Caco-2 (cell line): ENCODE data around the gene TP53I13. TPM values are rescaled to one million over a fixed set of nuclear protein-coding genes. Genes with fewer than 3 reads are reported as not detected.

Source experiments
- BruUV-seq: library from RNA; stranded (reverse); fragments of 400-500 nt; replicated peaks from 2 replicates; lab custom pipeline; 2021; lab: Mats Ljungman, UMichigan
- CTCF ChIA-PET: fragments of 300-600 bp; sonication (Branson Sonifier 250); formaldehyde crosslinking; loops from one replicate; lab custom pipeline; 2022; ENCODE audit warnings: antibody characterized with exemption; lab: Charles Lee
- POLR2A ChIA-PET: fragments of 300-600 bp; sonication (Branson Sonifier 250); formaldehyde crosslinking; loops from one replicate; lab custom pipeline; 2022; ENCODE audit warnings: antibody characterized with exemption; lab: Charles Lee
- DNase-seq, 2 experiments: peaks; one replicate each; pipeline versions ENCODE4 v3.0.0 to v3.0.0-alpha.2; 2020 to 2022
- H3K27me3 ChIP-seq: replicated peaks from 2 replicates; pipeline ENCODE4 v1.6.0; 2011; ENCODE audit warnings: low read length; ENCODE audit not compliant: control insufficient read depth, insufficient read depth
- H3K36me3 ChIP-seq: 2 replicates; pipeline ENCODE4 v1.5.1; 2011; ENCODE audit warnings: low read length; ENCODE audit not compliant: control insufficient read depth, insufficient read depth
- H3K4me1 ChIP-seq: fragments of 250-450 bp; sonication (Bioruptor Pico); 2 replicates; pipeline ENCODE4 v1.5.1; 2020; ENCODE audit warnings: mild to moderate bottlenecking
- H3K4me3 ChIP-seq: 2 replicates; pipeline ENCODE4 v1.5.1; 2011; ENCODE audit warnings: low read depth, mild to moderate bottlenecking, control low read depth, low read length
- H3K9me3 ChIP-seq: fragments of 250-450 bp; sonication (Bioruptor Pico); 2 replicates; pipeline ENCODE4 v1.5.1; 2020; ENCODE audit warnings: mild to moderate bottlenecking, moderate library complexity
- H3K27ac Mint-ChIP-seq: one replicate; pipeline ENCODE4 v1.8.0; 2022; ENCODE audit warnings: mixed read lengths; ENCODE audit not compliant: unreplicated experiment
- H3K27me3 Mint-ChIP-seq: one replicate; pipeline ENCODE4 v1.8.0; 2022; ENCODE audit warnings: mixed read lengths; ENCODE audit not compliant: insufficient read depth, unreplicated experiment
- H3K36me3 Mint-ChIP-seq: one replicate; pipeline ENCODE4 v1.8.0; 2022; ENCODE audit warnings: mild to moderate bottlenecking, mixed read lengths; ENCODE audit not compliant: insufficient read depth, unreplicated experiment
- H3K4me1 Mint-ChIP-seq: one replicate; pipeline ENCODE4 v1.8.0; 2022; ENCODE audit warnings: low read depth, mixed read lengths; ENCODE audit not compliant: unreplicated experiment
- H3K4me3 Mint-ChIP-seq: one replicate; pipeline ENCODE4 v1.8.0; 2022; ENCODE audit warnings: mild to moderate bottlenecking, moderate library complexity, mixed read lengths; ENCODE audit not compliant: unreplicated experiment
- H3K9me3 Mint-ChIP-seq: one replicate; pipeline ENCODE4 v1.8.0; 2022; ENCODE audit warnings: mixed read lengths; ENCODE audit not compliant: unreplicated experiment
- intact Hi-C: fragments of 100-400 bp; cut with micrococcal nuclease; formaldehyde crosslinking; loops from one replicate; pipeline ENCODE4 v1.10.0; 2022; ENCODE audit not compliant: unreplicated experiment
- total RNA-seq: library from RNA; stranded (reverse); gene quantifications from 2 replicates; pipeline ENCODE4 v1.2.3, GENCODE V29; 2022
- TF ChIP-seq, protein P1 (sequence below), 2 experiments: fragments of 200-600 bp in 1 of 2; IDR thresholded peaks; 1 replicate in 1 of 2; 2 replicates in 1 of 2; pipeline versions ENCODE4 v1.5.1 to v1.8.0; 2011 to 2022; ENCODE audit warnings: antibody characterized with exemption in 1 of 2, control low read depth in 1 of 2, inconsistent platforms in 1 of 2, low read depth in 1 of 2, low read length in 1 of 2, mild to moderate bottlenecking in 1 of 2, moderate library complexity in 1 of 2; ENCODE audit not compliant: insufficient read depth in 1 of 2, severe bottlenecking in 1 of 2, unreplicated experiment in 1 of 2

Gene TP53I13
- total RNA-seq, 1 experiment from 2014 or later = 49.2 TPM

GRCh38 chr17:29619251-29619650 lies 50.8 kb downstream of the TP53I13 start:
- intact Hi-C loops = loop anchor here (5.0 kb wide), 1 partner anchor 158 kb away; no protein-coding TSS in a partner anchor
- H3K4me1 Mint-ChIP-seq = peaks cover 16% of the 10 kb centered on the region
- H3K27me3 ChIP-seq = peaks cover 8% of the 10 kb centered on the region
- H3K4me1 ChIP-seq = peaks cover 27% of the 10 kb centered on the region
- no peak overlapping the region for H3K27ac Mint-ChIP-seq
- H3K27me3 Mint-ChIP-seq = peaks cover 5% of the 10 kb centered on the region
- TF ChIP-seq, protein P1, sequence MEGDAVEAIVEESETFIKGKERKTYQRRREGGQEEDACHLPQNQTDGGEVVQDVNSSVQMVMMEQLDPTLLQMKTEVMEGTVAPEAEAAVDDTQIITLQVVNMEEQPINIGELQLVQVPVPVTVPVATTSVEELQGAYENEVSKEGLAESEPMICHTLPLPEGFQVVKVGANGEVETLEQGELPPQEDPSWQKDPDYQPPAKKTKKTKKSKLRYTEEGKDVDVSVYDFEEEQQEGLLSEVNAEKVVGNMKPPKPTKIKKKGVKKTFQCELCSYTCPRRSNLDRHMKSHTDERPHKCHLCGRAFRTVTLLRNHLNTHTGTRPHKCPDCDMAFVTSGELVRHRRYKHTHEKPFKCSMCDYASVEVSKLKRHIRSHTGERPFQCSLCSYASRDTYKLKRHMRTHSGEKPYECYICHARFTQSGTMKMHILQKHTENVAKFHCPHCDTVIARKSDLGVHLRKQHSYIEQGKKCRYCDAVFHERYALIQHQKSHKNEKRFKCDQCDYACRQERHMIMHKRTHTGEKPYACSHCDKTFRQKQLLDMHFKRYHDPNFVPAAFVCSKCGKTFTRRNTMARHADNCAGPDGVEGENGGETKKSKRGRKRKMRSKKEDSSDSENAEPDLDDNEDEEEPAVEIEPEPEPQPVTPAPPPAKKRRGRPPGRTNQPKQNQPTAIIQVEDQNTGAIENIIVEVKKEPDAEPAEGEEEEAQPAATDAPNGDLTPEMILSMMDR (IDR thresholded peaks at IDR 0.05; ENCODE audit: insufficient read depth in 1 of 2, low read depth in 1 of 2, low read length in 1 of 2, severe bottlenecking in 1 of 2, unreplicated experiment in 1 of 2) = peak in 1 of 2 experiments; percentile 15
- peaks cover 6% of the 10 kb centered on the region for H3K36me3 Mint-ChIP-seq
- H3K9me3 ChIP-seq = no peaks in the 10 kb centered on the region
- H3K4me3 Mint-ChIP-seq = no peak overlapping the region
- CTCF ChIA-PET = interaction anchor here (5.2 kb wide), 1 partner anchor 27 kb away, joined by 69 read pairs; the partner anchor contains the start of gene ANKRD13B
- BruUV-seq = no TSS peak
- H3K9me3 Mint-ChIP-seq = no peaks in the 10 kb centered on the region
- no peak overlapping the region for H3K4me3 ChIP-seq
- H3K36me3 ChIP-seq = no peaks in the 10 kb centered on the region
- POLR2A ChIA-PET = no interaction called here
- DNase-seq = no peak

DNA sequence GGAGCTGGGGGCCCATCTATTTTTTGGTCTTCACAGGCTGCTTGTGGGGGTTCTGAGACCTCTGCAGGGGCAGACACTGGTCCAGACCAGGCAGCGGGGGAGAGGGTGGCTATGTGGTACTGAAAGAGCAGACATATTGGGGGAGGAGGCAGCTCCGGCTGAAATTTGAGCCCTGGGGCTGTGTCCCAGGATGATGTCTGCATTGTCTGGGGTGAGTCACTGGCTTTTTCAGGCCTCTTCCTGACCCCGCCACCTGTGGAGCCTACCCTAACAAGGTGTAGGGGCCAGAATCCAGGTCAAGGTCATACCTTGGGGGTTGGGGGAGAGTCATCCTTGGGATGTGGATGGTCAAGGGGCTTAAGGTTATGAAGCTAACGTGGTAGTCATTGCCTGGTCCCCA lies 51.8 kb downstream of the TP53I13 start:
- POLR2A ChIA-PET = no interaction called here
- peaks cover 5% of the 10 kb centered on the region for H3K27me3 Mint-ChIP-seq

GRCh38 chr17:29620779-29621500 lies 52.4 kb downstream of the TP53I13 start:
- ChIA-PET POLR2A (no interaction called here), CTCF (no interaction called here)
- Mint-ChIP-seq H3K4me1 (peaks cover 16% of the 10 kb centered on the region), H3K27me3 (peaks cover 5% of the 10 kb centered on the region), H3K27ac (no peak overlapping the region), H3K36me3 (peaks cover 10% of the 10 kb centered on the region), H3K4me3 (peak overlapping the region; percentile 10), H3K9me3 (no peaks in the 10 kb centered on the region)
- Histone ChIP-seq H3K9me3 (no peaks in the 10 kb centered on the region), H3K36me3 (no peaks in the 10 kb centered on the region), H3K4me1 (peaks cover 22% of the 10 kb centered on the region), H3K4me3 (no peak overlapping the region), H3K27me3 (peaks cover 8% of the 10 kb centered on the region)
- TF ChIP-seq, protein P1 (IDR thresholded peaks at IDR 0.05; ENCODE audit: insufficient read depth in 1 of 2, low read depth in 1 of 2, low read length in 1 of 2, severe bottlenecking in 1 of 2, unreplicated experiment in 1 of 2) = no peak
- BruUV-seq = no TSS peak
- no peak for DNase-seq
- intact Hi-C loops = no loop called here

More for the DNA sequence above, 51.8 kb downstream of the TP53I13 start:
- H3K4me3 Mint-ChIP-seq = no peak overlapping the region
- peaks cover 6% of the 10 kb centered on the region for H3K36me3 Mint-ChIP-seq
- H3K4me1 ChIP-seq = peaks cover 23% of the 10 kb centered on the region
- no peaks in the 10 kb centered on the region for H3K36me3 ChIP-seq
- intact Hi-C loops = no loop called here
- H3K27me3 ChIP-seq = peaks cover 8% of the 10 kb centered on the region
- DNase-seq = no peak
- TF ChIP-seq, protein P1 (IDR thresholded peaks at IDR 0.05; ENCODE audit: insufficient read depth in 1 of 2, low read depth in 1 of 2, low read length in 1 of 2, severe bottlenecking in 1 of 2, unreplicated experiment in 1 of 2) = no peak
- no TSS peak for BruUV-seq
- H3K9me3 Mint-ChIP-seq = no peaks in the 10 kb centered on the region
- no peak overlapping the region for H3K4me3 ChIP-seq
- no peak overlapping the region for H3K27ac Mint-ChIP-seq
- CTCF ChIA-PET = no interaction called here
- H3K9me3 ChIP-seq = no peaks in the 10 kb centered on the region
- H3K4me1 Mint-ChIP-seq = peaks cover 16% of the 10 kb centered on the region
